ENCODE results near the gene WDFY3.
A peak's percentile ranks its signal among the peaks of the same experiment; 100 is the strongest.

DNA sequence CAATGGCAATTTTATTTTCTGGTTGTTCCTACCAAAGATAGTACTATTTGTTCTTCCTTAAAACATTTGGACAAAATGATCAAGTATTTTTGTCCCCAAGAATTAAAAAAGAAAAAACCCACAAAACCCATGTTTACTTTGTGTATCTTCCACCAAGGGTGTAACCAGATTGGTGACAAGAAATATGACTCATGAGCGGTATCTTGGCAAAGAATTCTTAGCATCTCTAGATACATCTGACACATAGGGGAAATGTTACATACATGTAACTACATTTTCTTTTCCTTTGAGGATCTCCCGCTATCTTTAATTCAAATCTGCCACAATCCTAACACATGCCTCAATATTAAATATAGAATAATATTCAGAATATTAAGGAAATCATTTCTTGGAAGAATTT, 78.7 kb downstream of the WDFY3 start:
- TF ChIP-seq, protein P1, sequence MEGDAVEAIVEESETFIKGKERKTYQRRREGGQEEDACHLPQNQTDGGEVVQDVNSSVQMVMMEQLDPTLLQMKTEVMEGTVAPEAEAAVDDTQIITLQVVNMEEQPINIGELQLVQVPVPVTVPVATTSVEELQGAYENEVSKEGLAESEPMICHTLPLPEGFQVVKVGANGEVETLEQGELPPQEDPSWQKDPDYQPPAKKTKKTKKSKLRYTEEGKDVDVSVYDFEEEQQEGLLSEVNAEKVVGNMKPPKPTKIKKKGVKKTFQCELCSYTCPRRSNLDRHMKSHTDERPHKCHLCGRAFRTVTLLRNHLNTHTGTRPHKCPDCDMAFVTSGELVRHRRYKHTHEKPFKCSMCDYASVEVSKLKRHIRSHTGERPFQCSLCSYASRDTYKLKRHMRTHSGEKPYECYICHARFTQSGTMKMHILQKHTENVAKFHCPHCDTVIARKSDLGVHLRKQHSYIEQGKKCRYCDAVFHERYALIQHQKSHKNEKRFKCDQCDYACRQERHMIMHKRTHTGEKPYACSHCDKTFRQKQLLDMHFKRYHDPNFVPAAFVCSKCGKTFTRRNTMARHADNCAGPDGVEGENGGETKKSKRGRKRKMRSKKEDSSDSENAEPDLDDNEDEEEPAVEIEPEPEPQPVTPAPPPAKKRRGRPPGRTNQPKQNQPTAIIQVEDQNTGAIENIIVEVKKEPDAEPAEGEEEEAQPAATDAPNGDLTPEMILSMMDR (conservative IDR thresholded peaks at IDR 0.05; ENCODE audit: low read depth, low read length), result no peak
- TF ChIP-seq POLR2A (IDR thresholded peaks at IDR 0.05; ENCODE audit: low read depth, low read length) (no peak), MAFK (IDR thresholded peaks at IDR 0.05; ENCODE audit: low read depth, low read length) (no peak), SMC3 (IDR thresholded peaks at IDR 0.05; ENCODE audit: low read depth, low read length) (no peak), RFX5 (IDR thresholded peaks at IDR 0.05; ENCODE audit: low read depth, low read length) (no peak), MXI1 (IDR thresholded peaks at IDR 0.05; ENCODE audit: borderline replicate concordance, low read depth, low read length) (no peak), RCOR1 (IDR thresholded peaks at IDR 0.05; ENCODE audit: insufficient replicate concordance, low read length) (no peak), FOS (IDR thresholded peaks at IDR 0.05; ENCODE audit: low read depth, low read length) (0 out of 2 replicates have a peak, but pooled peaks have one; percentile 21), RAD21 (IDR thresholded peaks at IDR 0.05; ENCODE audit: low read length) (no peak), NFE2L2 (IDR thresholded peaks at IDR 0.05; ENCODE audit: low read depth, low read length) (no peak), MAZ (IDR thresholded peaks at IDR 0.05; ENCODE audit: borderline replicate concordance, low read depth, low read length) (no peak)
- TF ChIP-seq, protein P2, sequence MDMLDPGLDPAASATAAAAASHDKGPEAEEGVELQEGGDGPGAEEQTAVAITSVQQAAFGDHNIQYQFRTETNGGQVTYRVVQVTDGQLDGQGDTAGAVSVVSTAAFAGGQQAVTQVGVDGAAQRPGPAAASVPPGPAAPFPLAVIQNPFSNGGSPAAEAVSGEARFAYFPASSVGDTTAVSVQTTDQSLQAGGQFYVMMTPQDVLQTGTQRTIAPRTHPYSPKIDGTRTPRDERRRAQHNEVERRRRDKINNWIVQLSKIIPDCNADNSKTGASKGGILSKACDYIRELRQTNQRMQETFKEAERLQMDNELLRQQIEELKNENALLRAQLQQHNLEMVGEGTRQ (IDR thresholded peaks at IDR 0.05; ENCODE audit: low read depth, low read length), result no peak
- TF ChIP-seq, protein P3, sequence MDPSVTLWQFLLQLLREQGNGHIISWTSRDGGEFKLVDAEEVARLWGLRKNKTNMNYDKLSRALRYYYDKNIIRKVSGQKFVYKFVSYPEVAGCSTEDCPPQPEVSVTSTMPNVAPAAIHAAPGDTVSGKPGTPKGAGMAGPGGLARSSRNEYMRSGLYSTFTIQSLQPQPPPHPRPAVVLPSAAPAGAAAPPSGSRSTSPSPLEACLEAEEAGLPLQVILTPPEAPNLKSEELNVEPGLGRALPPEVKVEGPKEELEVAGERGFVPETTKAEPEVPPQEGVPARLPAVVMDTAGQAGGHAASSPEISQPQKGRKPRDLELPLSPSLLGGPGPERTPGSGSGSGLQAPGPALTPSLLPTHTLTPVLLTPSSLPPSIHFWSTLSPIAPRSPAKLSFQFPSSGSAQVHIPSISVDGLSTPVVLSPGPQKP (IDR thresholded peaks at IDR 0.05; ENCODE audit: borderline replicate concordance, low read depth, low read length), result no peak
